GM23338 (cell line): ENCODE measurements around the gene YAP1. TPM values are rescaled to one million over a fixed set of nuclear protein-coding genes. Genes with fewer than 3 reads are reported as not detected.

Experiments
- ATAC-seq: fragments of 200-7000 bp; cut with Tn5 transposase; 3 replicates; pipeline ENCODE4 v1.9.1; 2020
- DNase-seq: peaks from one replicate; pipeline ENCODE4 v3.0.0-alpha.2; 2015; ENCODE audit warnings: low spot score
- H2AFZ ChIP-seq: fragments of 200-600 bp; sonication (generic); 2 replicates; pipeline ENCODE4 v1.8.0; 2016; ENCODE audit warnings: antibody characterized with exemption, mild to moderate bottlenecking, moderate library complexity
- H3F3A ChIP-seq: fragments of 200-600 bp; sonication (generic); replicated peaks from 2 replicates; pipeline ENCODE4 v1.8.0; 2017; ENCODE audit warnings: antibody characterized with exemption, mixed run types, low read depth
- H3K27ac ChIP-seq: fragments of 200-600 bp; sonication (generic); 2 replicates; pipeline ENCODE4 v1.6.1; 2016; ENCODE audit warnings: low read depth
- H3K27me3 ChIP-seq: fragments of 200-600 bp; sonication (generic); 2 replicates; pipeline ENCODE4 v1.8.0; 2016; ENCODE audit warnings: mild to moderate bottlenecking, mixed run types, moderate library complexity; ENCODE audit not compliant: insufficient read depth
- H3K36me3 ChIP-seq: fragments of 200-600 bp; sonication (generic); 2 replicates; pipeline ENCODE4 v1.8.0; 2016; ENCODE audit warnings: mild to moderate bottlenecking; ENCODE audit not compliant: insufficient read depth
- H3K4me1 ChIP-seq: fragments of 200-600 bp; sonication (generic); 2 replicates; pipeline ENCODE4 v1.8.0; 2016; ENCODE audit warnings: mild to moderate bottlenecking, moderate library complexity; ENCODE audit not compliant: insufficient read depth
- H3K4me2 ChIP-seq: fragments of 200-600 bp; sonication (generic); 2 replicates; pipeline ENCODE4 v1.7.1; 2017; ENCODE audit warnings: mixed run types
- H3K4me3 ChIP-seq: fragments of 200-600 bp; sonication (generic); 2 replicates; pipeline ENCODE4 v1.6.1; 2016; ENCODE audit warnings: mixed run types
- H3K79me2 ChIP-seq: fragments of 200-600 bp; sonication (generic); replicated peaks from 2 replicates; pipeline ENCODE4 v1.8.0; 2017; ENCODE audit warnings: mild to moderate bottlenecking; ENCODE audit not compliant: insufficient read depth
- H3K9me2 ChIP-seq: fragments of 200-600 bp; sonication (generic); 2 replicates; pipeline ENCODE4 v1.8.0; 2017; ENCODE audit not compliant: insufficient read depth
- H4K20me1 ChIP-seq: fragments of 200-600 bp; sonication (generic); replicated peaks from 2 replicates; pipeline ENCODE4 v1.8.0; 2017; ENCODE audit warnings: mild to moderate bottlenecking; ENCODE audit not compliant: insufficient read depth
- H3K27ac Mint-ChIP-seq: 2 replicates; pipeline ENCODE4 v1.8.0; 2020; ENCODE audit warnings: inconsistent platforms, mild to moderate bottlenecking, moderate library complexity, mixed read lengths
- H3K27me3 Mint-ChIP-seq: 3 replicates; pipeline ENCODE4 v1.8.0; 2022; ENCODE audit warnings: low read depth, mild to moderate bottlenecking, moderate library complexity, mixed read lengths, inconsistent platforms; ENCODE audit not compliant: insufficient read depth, poor library complexity
- H3K36me3 Mint-ChIP-seq: 3 replicates; pipeline ENCODE4 v1.8.0; 2021; ENCODE audit warnings: low read depth, mild to moderate bottlenecking, inconsistent platforms, moderate library complexity, mixed read lengths
- H3K4me1 Mint-ChIP-seq: 3 replicates; pipeline ENCODE4 v1.8.0; 2020; ENCODE audit warnings: mild to moderate bottlenecking, inconsistent platforms, mixed read lengths
- H3K4me3 Mint-ChIP-seq: 3 replicates; pipeline ENCODE4 v1.8.0; 2021; ENCODE audit warnings: moderate library complexity, mild to moderate bottlenecking, inconsistent platforms, mixed read lengths
- H3K9me3 Mint-ChIP-seq: 3 replicates; pipeline ENCODE4 v1.8.0; 2020; ENCODE audit warnings: moderate library complexity, mild to moderate bottlenecking, inconsistent platforms, mixed read lengths
- CREB1 ChIP-seq: fragments of 250-450 bp; sonication (Bioruptor Pico); IDR thresholded peaks from 2 replicates; pipeline ENCODE4 v1.5.0; 2020; ENCODE audit warnings: low read depth, mild to moderate bottlenecking, moderate library complexity
- CTCF ChIP-seq, 2 experiments: fragments of 200-600 bp in 1 of 2; sonication (generic) in 1 of 2; conservative IDR thresholded peaks; 2 replicates each; pipeline versions ENCODE4 v1.5.1 to v1.6.1; 2016 to 2017; ENCODE audit warnings: antibody characterized with exemption in 2 of 2, low read depth in 2 of 2, mild to moderate bottlenecking in 2 of 2, moderate library complexity in 1 of 2
- ETS1 ChIP-seq: IDR thresholded peaks from 2 replicates; pipeline ENCODE4 v1.6.1; 2016; ENCODE audit warnings: antibody characterized with exemption
- EZH2 ChIP-seq: fragments of 200-600 bp; sonication (generic); IDR thresholded peaks from one replicate; pipeline ENCODE4 v1.8.0; 2017; ENCODE audit warnings: antibody characterized with exemption, mild to moderate bottlenecking, low read depth; ENCODE audit not compliant: unreplicated experiment
- EZH2phosphoT487 ChIP-seq: fragments of 200-600 bp; sonication (generic); IDR thresholded peaks from one replicate; pipeline ENCODE4 v1.8.1; 2018; ENCODE audit warnings: antibody characterized with exemption; ENCODE audit not compliant: unreplicated experiment
- JUNB ChIP-seq: IDR thresholded peaks from one replicate; pipeline ENCODE4 v1.6.1; 2016; ENCODE audit warnings: antibody characterized with exemption; ENCODE audit not compliant: unreplicated experiment
- NANOG ChIP-seq: IDR thresholded peaks from 2 replicates; pipeline ENCODE4 v1.6.1; 2016; ENCODE audit warnings: antibody characterized with exemption, borderline replicate concordance
- POLR2AphosphoS5 ChIP-seq: IDR thresholded peaks from 2 replicates; pipeline ENCODE4 v1.6.1; 2016; ENCODE audit warnings: antibody characterized with exemption, low read depth
- REST ChIP-seq: IDR thresholded peaks from one replicate; pipeline ENCODE4 v1.6.1; 2018; ENCODE audit warnings: antibody characterized with exemption; ENCODE audit not compliant: unreplicated experiment
- STAT1 ChIP-seq: IDR thresholded peaks from one replicate; pipeline ENCODE4 v1.6.1; 2016; ENCODE audit warnings: antibody characterized with exemption; ENCODE audit not compliant: unreplicated experiment
- ZNF114 ChIP-seq: fragments of 250-450 bp; sonication (Bioruptor Pico); IDR thresholded peaks from 2 replicates; pipeline ENCODE4 v1.5.0; 2020; ENCODE audit warnings: mild to moderate bottlenecking, moderate library complexity
- ZNF331 ChIP-seq: fragments of 250-450 bp; sonication (Bioruptor Pico); IDR thresholded peaks from 2 replicates; pipeline ENCODE4 v1.5.0; 2020; ENCODE audit warnings: low read depth, mild to moderate bottlenecking, moderate library complexity
- ZNF462 ChIP-seq: fragments of 250-450 bp; sonication (Bioruptor Pico); IDR thresholded peaks from 2 replicates; pipeline ENCODE4 v1.5.0; 2020; ENCODE audit warnings: mild to moderate bottlenecking, moderate library complexity
- polyA plus RNA-seq: library from polyadenylated mRNA; unstranded; fragments of >200 nt; fragmentation: Nextera tagmentation; extraction: Ambion mirVana; gene quantifications from 2 replicates; pipeline ENCODE4 v1.2.1, GENCODE V29; 2016
- total RNA-seq: library from RNA; depleted of rRNA; stranded (reverse); fragments of >200 nt; shearing (Covaris generic); gene quantifications from 2 replicates; pipeline ENCODE4 v1.2.3, GENCODE V29; 2014

YAP1 gene
- total and polyA plus RNA-seq, 2 experiments from 2014 or later: 17.2 to 155 TPM

GRCh38 chr11:102272047-102272824, 162.0 kb downstream of the YAP1 start:
- TF ChIP-seq STAT1 (no peak), ZNF462 (no peak), ETS1 (no peak), EZH2 (no peak), POLR2AphosphoS5 (no peak), JUNB (no peak), CTCF (conservative IDR thresholded peaks at IDR 0.05; ENCODE audit: low read depth in 2 of 2) (no peak), EZH2phosphoT487 (no peak), REST (no peak), NANOG (no peak), ZNF114 (no peak), CREB1 (no peak), ZNF331 (CRISPR knock-in tag) (no peak)
- no peak for DNase-seq
- 0 out of 2 replicates have a peak, but pooled peaks cover 3% of the 10 kb centered on the region for H3K27me3 ChIP-seq
- Mint-ChIP-seq H3K9me3 (peaks cover 4% of the 10 kb centered on the region; the same call in 1 of the 3 replicates), H3K4me3 (no peak overlapping the region), H3K27ac (no peak overlapping the region), H3K27me3 (peaks cover 10% of the 10 kb centered on the region), H3K4me1 (peaks cover 35% of the 10 kb centered on the region), H3K36me3 (no peaks in the 10 kb centered on the region; the same call in 2 of the 3 replicates)
- no peak overlapping the region for H3K4me3 ChIP-seq
- no peaks in the 10 kb centered on the region for H3K9me2 ChIP-seq
- no peak for ATAC-seq
- H3K4me1 ChIP-seq: peaks cover 26% of the 10 kb centered on the region
- no peaks in the 10 kb centered on the region; the same call in 1 of the 2 replicates for H3F3A ChIP-seq
- H3K4me2 ChIP-seq: no peak overlapping the region
- H3K27ac ChIP-seq: no peak overlapping the region
- no peaks in the 10 kb centered on the region for H4K20me1 ChIP-seq
- no peaks in the 10 kb centered on the region for H3K79me2 ChIP-seq
- no peaks in the 10 kb centered on the region for H3K36me3 ChIP-seq
- H2AFZ ChIP-seq: peak overlapping the region; percentile 54; the same call in 1 of the 2 replicates
